A172 (cell line): Measurements from ENCODE around the gene RBM4. TPM values are rescaled to one million over a fixed set of nuclear protein-coding genes. Genes with fewer than 3 reads are reported as not detected.
"Not testable (repeated sequence)": the region's sequence is repeated elsewhere in the genome, so short reads cannot be mapped to it uniquely, and the experiment has no call there.

Experiments
- DNase-seq: peaks from one replicate; pipeline ENCODE4 v3.0.0-alpha.2; 2015; ENCODE audit warnings: low spot score
- total RNA-seq: library from RNA; depleted of rRNA; stranded (reverse); fragments of >200 nt; shearing (Covaris generic); gene quantifications from 2 replicates; pipeline ENCODE4 v1.2.3, GENCODE V29; 2014

RBM4 gene
- total RNA-seq, 1 experiment from 2014 or later = 94.1 TPM

- DNase-seq = peak; percentile 98
Observed at GRCh38 chr11:66616379-66617154, 21.9 kb upstream of the RBM4 start, which contains the start of gene RBM14. TSS of gene RBM14 (plus strand) at chr11:66616630. CDS start at chr11:66616721, 91 bp downstream.

DNA sequence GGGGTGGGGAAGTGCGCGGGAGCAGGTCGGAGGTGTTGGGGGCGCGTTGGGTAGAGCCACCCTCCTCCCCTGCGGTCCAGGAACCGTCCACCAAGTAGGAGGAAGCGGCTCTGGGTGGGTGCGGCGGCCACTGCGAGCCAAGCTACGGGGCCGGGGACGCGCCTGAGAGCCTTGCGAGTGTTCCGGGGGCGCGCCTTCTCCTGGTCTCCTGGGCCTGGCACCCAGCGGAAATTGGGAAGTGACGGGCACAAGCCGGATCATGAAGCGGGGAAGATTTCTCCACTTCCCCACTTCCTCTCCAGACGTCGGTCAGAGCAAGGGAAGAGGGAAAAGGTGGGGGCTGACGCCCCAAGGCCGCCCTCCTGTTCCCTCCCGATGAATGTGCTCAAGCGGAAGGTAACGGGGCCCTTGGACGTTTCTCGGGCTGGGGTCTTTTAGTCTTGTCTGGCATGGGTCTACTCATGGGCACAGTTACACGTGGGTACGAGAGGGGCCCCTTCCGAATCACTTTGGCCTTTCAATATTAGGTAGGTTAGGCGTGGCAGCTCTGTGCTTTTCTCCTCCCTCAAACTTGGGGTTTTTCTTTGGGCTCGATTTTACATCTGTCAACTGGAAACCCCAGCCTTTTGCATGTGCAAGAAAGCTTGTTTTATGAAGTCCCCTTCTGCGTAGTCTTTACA lies 21.2 kb upstream of the RBM4 start:
- peak; percentile 50 for DNase-seq

- no peak for DNase-seq
Observed at GRCh38 chr11:66619080-66619554, 19.4 kb upstream of the RBM4 start.

- DNase-seq = no peak
Observed at GRCh38 chr11:66624450-66624849, 14.1 kb upstream of the RBM4 start.

DNA sequence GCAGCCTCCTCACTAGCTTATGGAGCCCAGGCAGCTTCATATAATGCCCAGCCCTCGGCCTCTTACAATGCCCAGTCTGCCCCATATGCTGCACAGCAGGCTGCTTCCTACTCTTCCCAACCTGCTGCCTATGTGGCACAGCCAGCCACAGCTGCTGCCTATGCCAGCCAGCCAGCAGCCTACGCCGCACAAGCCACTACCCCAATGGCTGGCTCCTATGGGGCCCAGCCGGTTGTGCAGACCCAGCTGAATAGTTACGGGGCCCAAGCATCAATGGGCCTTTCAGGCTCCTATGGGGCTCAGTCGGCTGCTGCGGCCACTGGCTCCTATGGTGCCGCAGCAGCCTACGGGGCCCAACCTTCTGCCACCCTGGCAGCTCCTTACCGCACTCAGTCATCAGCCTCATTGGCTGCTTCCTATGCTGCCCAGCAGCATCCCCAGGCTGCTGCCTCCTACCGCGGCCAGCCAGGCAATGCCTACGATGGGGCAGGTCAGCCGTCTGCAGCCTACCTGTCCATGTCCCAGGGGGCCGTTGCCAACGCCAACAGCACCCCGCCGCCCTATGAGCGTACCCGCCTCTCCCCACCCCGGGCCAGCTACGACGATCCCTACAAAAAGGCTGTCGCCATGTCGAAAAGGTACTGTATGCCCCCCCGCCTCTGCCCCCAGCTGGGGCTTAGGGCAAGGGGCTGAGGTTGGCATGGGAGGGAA lies 13.3 kb upstream of the RBM4 start:
- DNase-seq = no peak

- DNase-seq = no peak
Observed at GRCh38 chr11:66625752-66626149, 12.8 kb upstream of the RBM4 start.

DNA sequence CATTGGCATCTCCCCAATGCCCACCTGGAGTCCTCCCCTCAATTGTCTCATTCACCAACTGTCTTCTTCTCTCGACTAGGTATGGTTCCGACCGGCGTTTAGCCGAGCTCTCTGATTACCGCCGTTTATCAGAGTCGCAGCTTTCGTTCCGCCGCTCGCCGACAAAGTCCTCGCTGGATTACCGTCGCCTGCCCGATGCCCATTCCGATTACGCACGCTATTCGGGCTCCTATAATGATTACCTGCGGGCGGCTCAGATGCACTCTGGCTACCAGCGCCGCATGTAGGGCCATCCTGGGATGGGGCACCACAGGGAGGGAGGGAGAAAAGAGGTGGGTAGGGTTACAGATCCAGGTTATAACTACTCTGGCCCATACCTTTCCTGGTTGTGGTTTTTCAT lies 12.1 kb upstream of the RBM4 start:
- no peak for DNase-seq

DNA sequence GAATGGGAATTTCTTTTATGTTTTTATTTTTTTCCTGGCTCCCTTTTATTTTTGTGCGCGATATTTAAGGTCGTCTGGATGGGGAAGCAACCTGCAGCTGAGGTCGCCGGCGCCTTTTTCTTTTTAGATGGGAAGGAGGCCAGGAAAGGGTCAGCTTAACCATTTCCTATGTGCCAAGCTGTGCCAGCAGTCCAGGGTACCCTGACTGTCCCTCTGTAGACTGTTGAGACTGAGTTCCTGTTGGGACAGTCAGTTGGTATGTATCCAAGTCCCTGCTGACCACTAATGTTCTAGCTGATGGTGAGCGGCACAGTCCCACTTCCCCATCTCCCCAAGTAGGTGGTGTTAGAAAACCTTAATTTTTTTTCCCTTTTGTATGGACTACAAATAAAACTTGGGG lies 11.6 kb upstream of the RBM4 start:
- DNase-seq = no peak

DNA sequence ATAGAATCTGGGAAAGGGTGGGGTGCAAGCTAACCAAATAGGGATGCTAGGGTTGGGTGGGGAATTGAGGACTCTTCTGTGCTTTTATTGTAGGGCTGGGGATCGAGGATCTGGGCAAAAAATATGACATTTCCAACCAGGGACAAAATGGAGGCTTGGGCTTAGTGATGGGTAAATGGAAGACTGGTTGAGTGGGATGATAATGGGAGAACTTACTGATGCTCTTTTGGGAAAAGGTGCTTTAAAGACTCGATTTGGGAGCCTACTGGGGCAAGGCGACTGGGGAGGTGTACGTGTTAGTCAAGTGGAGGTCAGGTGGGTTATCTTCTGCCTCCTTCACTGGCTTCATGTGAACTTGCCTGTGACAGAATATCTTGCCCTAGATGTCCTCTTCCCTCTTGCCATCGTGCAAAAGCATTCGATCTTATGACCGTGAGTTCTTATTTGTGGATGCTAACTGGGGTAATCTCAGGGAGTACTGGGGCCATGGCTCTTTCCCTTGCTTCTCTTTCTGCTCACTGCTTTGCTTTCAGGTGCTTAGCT lies 10.4 kb upstream of the RBM4 start:
- DNase-seq = no peak

DNA sequence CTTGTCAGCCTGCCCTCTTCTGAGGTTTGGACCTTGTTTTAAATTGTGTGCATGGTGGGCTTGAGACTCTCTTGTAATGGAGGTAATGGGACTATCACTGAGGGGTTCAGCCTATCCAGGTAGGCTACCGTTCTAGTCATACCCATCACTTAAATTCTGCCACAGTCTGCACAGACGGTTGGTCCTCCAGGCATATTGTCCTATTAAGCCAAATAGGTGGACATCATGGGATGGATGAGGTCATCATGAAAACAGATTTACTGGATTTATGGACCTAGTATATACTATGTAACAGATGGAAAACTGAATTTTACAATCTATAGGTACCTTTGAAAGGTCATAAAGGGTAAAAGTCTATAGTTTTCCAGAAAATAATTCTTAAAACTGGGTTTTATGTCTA lies 9.1 kb upstream of the RBM4 start:
- no peak for DNase-seq

GRCh38 chr11:66631883-66632282 lies 6.6 kb upstream of the RBM4 start:
- no peak for DNase-seq

- DNase-seq = no peak
Observed at GRCh38 chr11:66632952-66633351, 5.6 kb upstream of the RBM4 start.

DNA sequence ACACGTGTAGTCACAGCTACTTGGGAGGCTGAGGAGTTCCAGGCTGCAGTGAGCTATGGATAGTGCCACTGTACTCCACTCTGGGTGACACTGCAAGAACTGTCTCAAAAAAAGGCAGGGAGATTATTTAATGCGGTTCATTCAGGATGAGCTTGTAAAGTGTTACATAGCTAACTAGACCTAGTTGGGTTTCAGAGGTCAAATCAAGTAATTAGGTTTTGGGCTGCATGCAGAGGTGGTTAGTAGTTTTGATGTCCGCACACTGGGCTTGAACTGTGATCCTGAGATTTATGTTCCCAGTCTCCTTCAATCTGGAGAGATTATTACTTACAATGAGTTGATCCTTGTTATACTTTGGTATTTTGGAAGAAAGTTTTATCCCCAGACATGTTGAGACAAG lies 2.1 kb upstream of the RBM4 start:
- no peak for DNase-seq

GRCh38 chr11:66637557-66638176 lies 836 bp upstream of the RBM4 start:
- no peak for DNase-seq

- peak; percentile 25 for DNase-seq
Observed at GRCh38 chr11:66639066-66639813, 737 bp downstream of the RBM4 start.

- DNase-seq = not testable (repeated sequence)
Observed at GRCh38 chr11:66639814-66640340, 1.4 kb downstream of the RBM4 start.

DNA sequence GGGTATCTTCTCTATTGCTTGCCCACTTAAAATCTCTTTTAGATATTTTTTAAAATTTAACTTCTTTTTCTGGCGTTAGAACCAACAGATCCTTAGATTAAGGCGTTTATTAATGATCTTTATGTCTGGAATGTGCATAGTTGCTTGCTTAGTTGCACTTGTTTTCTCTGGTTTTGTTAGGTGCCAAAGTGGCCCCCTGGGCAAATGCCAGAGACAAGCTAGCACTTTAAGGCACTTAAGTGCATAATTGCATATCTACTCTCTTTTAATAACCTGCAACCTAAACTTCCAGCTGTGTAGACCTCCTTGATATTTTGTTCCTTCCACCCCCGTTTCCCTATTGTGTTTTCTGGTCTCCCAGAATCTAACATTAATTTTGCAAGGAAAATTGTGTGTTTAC lies 3.3 kb downstream of the RBM4 start:
- no peak for DNase-seq

DNA sequence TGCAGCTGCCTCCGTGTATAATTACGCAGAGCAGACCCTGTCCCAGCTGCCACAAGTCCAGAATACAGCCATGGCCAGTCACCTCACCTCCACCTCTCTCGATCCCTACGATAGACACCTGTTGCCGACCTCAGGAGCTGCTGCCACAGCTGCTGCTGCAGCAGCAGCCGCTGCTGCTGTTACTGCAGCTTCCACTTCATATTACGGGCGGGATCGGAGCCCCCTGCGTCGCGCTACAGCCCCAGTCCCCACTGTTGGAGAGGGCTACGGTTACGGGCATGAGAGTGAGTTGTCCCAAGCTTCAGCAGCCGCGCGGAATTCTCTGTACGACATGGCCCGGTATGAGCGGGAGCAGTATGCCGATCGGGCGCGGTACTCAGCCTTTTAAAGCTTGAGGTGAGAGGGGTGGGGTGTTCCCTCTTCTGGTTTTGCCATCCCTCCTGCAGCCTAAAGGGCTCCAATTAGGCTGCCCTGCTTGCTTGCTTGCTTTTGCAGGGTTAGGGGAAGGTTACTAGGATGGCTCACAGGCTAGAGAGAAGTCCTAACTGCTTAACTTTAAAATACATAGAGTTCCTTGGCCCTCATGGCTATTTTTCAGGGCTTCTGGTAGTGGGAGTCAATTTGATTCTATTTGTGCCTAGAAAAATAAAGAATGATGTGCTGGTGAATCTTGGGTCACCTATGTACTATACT lies 5.4 kb downstream of the RBM4 start:
- DNase-seq = no peak

- no peak for DNase-seq
Observed at GRCh38 chr11:66646828-66647227, 8.3 kb downstream of the RBM4 start.

DNA sequence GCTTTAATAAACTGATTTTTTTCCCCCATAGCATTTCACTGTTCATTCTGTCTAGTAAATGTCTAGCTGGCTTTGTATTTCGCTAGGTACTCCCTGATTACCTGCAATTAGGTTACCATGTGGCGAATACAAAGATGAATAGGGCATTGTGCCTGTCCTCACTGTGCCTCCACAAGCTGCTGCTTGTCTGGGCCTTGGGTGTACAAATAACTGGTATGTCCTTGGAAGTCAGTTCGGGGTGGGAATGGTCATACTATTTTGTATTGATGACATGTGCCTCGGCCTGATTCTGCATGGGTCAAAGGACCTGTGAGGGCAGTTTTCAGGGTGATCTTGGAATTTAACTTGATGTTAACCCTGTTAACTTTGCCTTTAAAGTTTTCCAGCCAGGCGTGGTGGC lies 11.4 kb downstream of the RBM4 start:
- DNase-seq = no peak
